Measurements from ENCODE around the gene YTHDC2. TPM values are rescaled to one million over a fixed set of nuclear protein-coding genes. Genes with fewer than 3 reads are reported as not detected.

YTHDC2 gene
- total and polyA plus RNA-seq, 4 donors: 5.5 to 37.6 (median 27.2) TPM

- Histone ChIP-seq H3K9me3 (ENCODE audit: control insufficient read depth, low read length) (no peaks in the 10 kb centered on the region), H3K27ac (ENCODE audit: low read depth in 1 of 2, low read length in 2 of 2) (no peak overlapping the region), H3K27me3 (ENCODE audit: control insufficient read depth in 1 of 2, insufficient read depth in 2 of 2, low read length in 1 of 2) (no peaks in the 10 kb centered on the region), H3K4me1 (ENCODE audit: control insufficient read depth in 1 of 2, insufficient read depth in 2 of 2, low read length in 2 of 2) (peaks cover 2 to 8% of the 10 kb centered on the region in 2 donors), H3K36me3 (ENCODE audit: control insufficient read depth in 1 of 2, insufficient read depth in 2 of 2, low read length in 1 of 2) (no peaks in the 10 kb centered on the region), H3K4me3 (ENCODE audit: low read length in 2 of 2) (no peak overlapping the region)
- no peak for ATAC-seq (ENCODE audit: low FRiP score)
- intact Hi-C loops (cut with DNase I): loop anchor here (5.0 to 10.0 kb wide), 2 partner anchors 134 to 516 kb away; no protein-coding TSS in a partner anchor
- WGBS, 2 donors: 49 to 54% methylated on average over 6 of the region's 6 CpGs
- DNase-seq: no peak
These were observed 2.5 kb upstream of the YTHDC2 start for GRCh38 chr5:113510836-113511451.

- DNase-seq (no peak), ATAC-seq (ENCODE audit: low FRiP score) (no peak)
- intact Hi-C loops (cut with DNase I): loop anchor here (5.0 to 10.0 kb wide), 2 partner anchors 135 to 518 kb away; no protein-coding TSS in a partner anchor
- Histone ChIP-seq H3K9me3 (ENCODE audit: control insufficient read depth, low read length) (no peaks in the 10 kb centered on the region), H3K4me3 (ENCODE audit: low read length in 2 of 2) (no peak overlapping the region), H3K4me1 (ENCODE audit: control insufficient read depth in 1 of 2, insufficient read depth in 2 of 2, low read length in 2 of 2) (peaks cover 2 to 8% of the 10 kb centered on the region in 2 donors), H3K36me3 (ENCODE audit: control insufficient read depth in 1 of 2, insufficient read depth in 2 of 2, low read length in 1 of 2) (no peaks in the 10 kb centered on the region), H3K27me3 (ENCODE audit: control insufficient read depth in 1 of 2, insufficient read depth in 2 of 2, low read length in 1 of 2) (no peaks in the 10 kb centered on the region), H3K27ac (ENCODE audit: low read depth in 1 of 2, low read length in 2 of 2) (no peak overlapping the region)
- 96 to 97% methylated on average over 3 of the region's 3 CpGs for WGBS, 2 donors
These were observed 1.2 kb upstream of the YTHDC2 start for GRCh38 chr5:113512341-113512740.

GRCh38 chr5:113514289-113514635 lies 768 bp downstream of the YTHDC2 start:
- H3K27ac ChIP-seq (ENCODE audit: low read depth in 1 of 2, low read length in 2 of 2): peak overlapping the region; percentile 89 to 94
- H3K4me1 ChIP-seq (ENCODE audit: control insufficient read depth in 1 of 2, insufficient read depth in 2 of 2, low read length in 2 of 2): peaks cover 2 to 8% of the 10 kb centered on the region in 2 donors
- H3K9me3 ChIP-seq (ENCODE audit: control insufficient read depth, low read length): no peaks in the 10 kb centered on the region
- no peaks in the 10 kb centered on the region for H3K27me3 ChIP-seq (ENCODE audit: control insufficient read depth in 1 of 2, insufficient read depth in 2 of 2, low read length in 1 of 2)
- no peaks in the 10 kb centered on the region for H3K36me3 ChIP-seq (ENCODE audit: control insufficient read depth in 1 of 2, insufficient read depth in 2 of 2, low read length in 1 of 2)
- intact Hi-C loops (cut with DNase I): loop anchor here (5.0 to 10.0 kb wide), 2 partner anchors 137 to 519 kb away; no protein-coding TSS in a partner anchor
- ATAC-seq (ENCODE audit: low FRiP score): no peak
- DNase-seq: no peak
- WGBS, 2 donors: 8% methylated on average over 9 of the region's 9 CpGs
- H3K4me3 ChIP-seq (ENCODE audit: low read length in 2 of 2): peak overlapping the region; percentile 81 to 87

- Histone ChIP-seq H3K27ac (ENCODE audit: low read depth in 1 of 2, low read length in 2 of 2) (no peak overlapping the region), H3K9me3 (ENCODE audit: control insufficient read depth, low read length) (no peaks in the 10 kb centered on the region), H3K27me3 (ENCODE audit: control insufficient read depth in 1 of 2, insufficient read depth in 2 of 2, low read length in 1 of 2) (no peaks in the 10 kb centered on the region), H3K4me1 (ENCODE audit: control insufficient read depth in 1 of 2, insufficient read depth in 2 of 2, low read length in 2 of 2) (peaks cover 0 to 4% of the 10 kb centered on the region in 2 donors), H3K36me3 (ENCODE audit: control insufficient read depth in 1 of 2, insufficient read depth in 2 of 2, low read length in 1 of 2) (peaks cover 0 to 2% of the 10 kb centered on the region in 2 donors), H3K4me3 (ENCODE audit: low read length in 2 of 2) (no peak overlapping the region)
- DNase-seq (no peak), ATAC-seq (ENCODE audit: low FRiP score) (no peak)
- WGBS, 2 donors: 97 to 98% methylated on average over 4 of the region's 4 CpGs
- intact Hi-C loops (cut with DNase I): loop anchor here (10.0 kb wide), 1 partner anchor 524 kb away; no protein-coding TSS in a partner anchor
These were observed 5.4 kb downstream of the YTHDC2 start for GRCh38 chr5:113518884-113519283.

- no peak for ATAC-seq (ENCODE audit: low FRiP score)
These were observed 5.9 kb downstream of the YTHDC2 start for GRCh38 chr5:113519412-113519811.

GRCh38 chr5:113520429-113520828 lies 6.9 kb downstream of the YTHDC2 start:
- Histone ChIP-seq H3K4me1 (ENCODE audit: control insufficient read depth in 1 of 2, insufficient read depth in 2 of 2, low read length in 2 of 2) (peaks cover 0 to 4% of the 10 kb centered on the region in 2 donors), H3K27ac (ENCODE audit: low read depth in 1 of 2, low read length in 2 of 2) (no peak overlapping the region), H3K36me3 (ENCODE audit: control insufficient read depth in 1 of 2, insufficient read depth in 2 of 2, low read length in 1 of 2) (peaks cover 0 to 2% of the 10 kb centered on the region in 2 donors), H3K9me3 (ENCODE audit: control insufficient read depth, low read length) (no peaks in the 10 kb centered on the region), H3K4me3 (ENCODE audit: low read length in 2 of 2) (no peak overlapping the region), H3K27me3 (ENCODE audit: control insufficient read depth in 1 of 2, insufficient read depth in 2 of 2, low read length in 1 of 2) (no peaks in the 10 kb centered on the region)
- ATAC-seq (ENCODE audit: low FRiP score): no peak
- no peak for DNase-seq
- intact Hi-C loops (cut with DNase I): no loop called here

More at GRCh38 chr5:113519412-113519811, 5.9 kb downstream of the YTHDC2 start:
- H3K27me3 ChIP-seq (ENCODE audit: control insufficient read depth in 1 of 2, insufficient read depth in 2 of 2, low read length in 1 of 2): no peaks in the 10 kb centered on the region
- intact Hi-C loops (cut with DNase I): loop anchor here (10.0 kb wide), 1 partner anchor 525 kb away; no protein-coding TSS in a partner anchor
- no peak overlapping the region for H3K27ac ChIP-seq (ENCODE audit: low read depth in 1 of 2, low read length in 2 of 2)
- no peak overlapping the region for H3K4me3 ChIP-seq (ENCODE audit: low read length in 2 of 2)
- H3K4me1 ChIP-seq (ENCODE audit: control insufficient read depth in 1 of 2, insufficient read depth in 2 of 2, low read length in 2 of 2): peaks cover 0 to 4% of the 10 kb centered on the region in 2 donors
- H3K36me3 ChIP-seq (ENCODE audit: control insufficient read depth in 1 of 2, insufficient read depth in 2 of 2, low read length in 1 of 2): peaks cover 0 to 2% of the 10 kb centered on the region in 2 donors
- H3K9me3 ChIP-seq (ENCODE audit: control insufficient read depth, low read length): no peaks in the 10 kb centered on the region
- 56 to 61% methylated on average over 2 of the region's 2 CpGs for WGBS, 2 donors
- no peak for DNase-seq

GRCh38 chr5:113520899-113521298 lies 7.4 kb downstream of the YTHDC2 start:
- no peak overlapping the region for H3K4me3 ChIP-seq (ENCODE audit: low read length in 2 of 2)
- no peak overlapping the region for H3K27ac ChIP-seq (ENCODE audit: low read depth in 1 of 2, low read length in 2 of 2)
- no peaks in the 10 kb centered on the region for H3K9me3 ChIP-seq (ENCODE audit: control insufficient read depth, low read length)
- no peaks in the 10 kb centered on the region for H3K4me1 ChIP-seq (ENCODE audit: control insufficient read depth in 1 of 2, insufficient read depth in 2 of 2, low read length in 2 of 2)
- H3K36me3 ChIP-seq (ENCODE audit: control insufficient read depth in 1 of 2, insufficient read depth in 2 of 2, low read length in 1 of 2): peaks cover 0 to 2% of the 10 kb centered on the region in 2 donors
- ATAC-seq (ENCODE audit: low FRiP score) (no peak), DNase-seq (no peak)
- no peaks in the 10 kb centered on the region for H3K27me3 ChIP-seq (ENCODE audit: control insufficient read depth in 1 of 2, insufficient read depth in 2 of 2, low read length in 1 of 2)
- intact Hi-C loops (cut with DNase I): no loop called here

- H3K4me1 ChIP-seq (ENCODE audit: control insufficient read depth in 1 of 2, insufficient read depth in 2 of 2, low read length in 2 of 2): no peaks in the 10 kb centered on the region
- H3K9me3 ChIP-seq (ENCODE audit: control insufficient read depth, low read length): no peaks in the 10 kb centered on the region
- H3K27me3 ChIP-seq (ENCODE audit: control insufficient read depth in 1 of 2, insufficient read depth in 2 of 2, low read length in 1 of 2): no peaks in the 10 kb centered on the region
- H3K27ac ChIP-seq (ENCODE audit: low read depth in 1 of 2, low read length in 2 of 2): no peak overlapping the region
- ATAC-seq (ENCODE audit: low FRiP score) (no peak), DNase-seq (no peak)
- H3K36me3 ChIP-seq (ENCODE audit: control insufficient read depth in 1 of 2, insufficient read depth in 2 of 2, low read length in 1 of 2): peaks cover 0 to 2% of the 10 kb centered on the region in 2 donors
- WGBS, 2 donors: 85 to 89% methylated on average over 2 of the region's 2 CpGs
- no peak overlapping the region for H3K4me3 ChIP-seq (ENCODE audit: low read length in 2 of 2)
- intact Hi-C loops (cut with DNase I): no loop called here
These were observed 9.7 kb downstream of the YTHDC2 start for GRCh38 chr5:113523168-113523567.

GRCh38 chr5:113524927-113525326 lies 11.4 kb downstream of the YTHDC2 start:
- H3K4me1 ChIP-seq (ENCODE audit: control insufficient read depth in 1 of 2, insufficient read depth in 2 of 2, low read length in 2 of 2): no peaks in the 10 kb centered on the region
- no peaks in the 10 kb centered on the region for H3K27me3 ChIP-seq (ENCODE audit: control insufficient read depth in 1 of 2, insufficient read depth in 2 of 2, low read length in 1 of 2)
- no peak overlapping the region for H3K27ac ChIP-seq (ENCODE audit: low read depth in 1 of 2, low read length in 2 of 2)
- no peaks in the 10 kb centered on the region for H3K36me3 ChIP-seq (ENCODE audit: control insufficient read depth in 1 of 2, insufficient read depth in 2 of 2, low read length in 1 of 2)
- no peak overlapping the region for H3K4me3 ChIP-seq (ENCODE audit: low read length in 2 of 2)
- intact Hi-C loops (cut with DNase I): no loop called here
- 90 to 95% methylated on average over 2 of the region's 2 CpGs for WGBS, 2 donors
- DNase-seq (no peak), ATAC-seq (ENCODE audit: low FRiP score) (no peak)
- no peaks in the 10 kb centered on the region for H3K9me3 ChIP-seq (ENCODE audit: control insufficient read depth, low read length)

All from aorta (tissue), 5 donors.